Measurements from ENCODE around the gene ZNF578. TPM values are rescaled to one million over a fixed set of nuclear protein-coding genes. Genes with fewer than 3 reads are reported as not detected.
"Not testable (repeated sequence)": the region's sequence is repeated elsewhere in the genome, so short reads cannot be mapped to it uniquely, and the experiment has no call there.

ZNF578 gene
- total RNA-seq, 1 experiment from 2014 or later, result not detected

GRCh38 chr19:52557231-52557995, 104.1 kb downstream of the ZNF578 start:
- no peak for DNase-seq (ENCODE audit: extremely low read depth, low read depth)

GRCh38 chr19:52558732-52559445, 105.5 kb downstream of the ZNF578 start:
- not testable (repeated sequence) for DNase-seq (ENCODE audit: extremely low read depth, low read depth)

GRCh38 chr19:52561611-52562010, 108.3 kb downstream of the ZNF578 start:
- DNase-seq (ENCODE audit: extremely low read depth, low read depth), result not testable (repeated sequence)

Other genes starting within 250 kb of the ZNF578 start
- 14.5 and 16.8 TPM in 2 replicates for gene ZNF766, start 184.0 kb upstream of the ZNF578 start, total RNA-seq (2014; rRNA removed; shearing (Covaris generic))
- 8.8 and 10.1 TPM in 2 replicates for gene ZNF480, start 156.4 kb upstream of the ZNF578 start, total RNA-seq (2014; rRNA removed; shearing (Covaris generic))
- gene ZNF610, start 117.3 kb upstream of the ZNF578 start, total RNA-seq (2014; rRNA removed; shearing (Covaris generic)), result 3.2 and 6.0 TPM in 2 replicates
- gene ZNF880, start 83.6 kb upstream of the ZNF578 start, total RNA-seq (2014; rRNA removed; shearing (Covaris generic)), result 0.35 and 1.1 TPM in 2 replicates
- gene ZNF528, start 55.7 kb upstream of the ZNF578 start, total RNA-seq (2014; rRNA removed; shearing (Covaris generic)), result 5.2 and 6.6 TPM in 2 replicates
- gene ZNF534, start 24.4 kb upstream of the ZNF578 start, total RNA-seq (2014; rRNA removed; shearing (Covaris generic)), result not detected in 2 replicates
- 11.6 and 11.7 TPM in 2 replicates for gene ZNF808, start 74.1 kb downstream of the ZNF578 start, total RNA-seq (2014; rRNA removed; shearing (Covaris generic))
- gene ZNF701, start 116.7 kb downstream of the ZNF578 start, total RNA-seq (2014; rRNA removed; shearing (Covaris generic)), result 10.5 and 11.3 TPM in 2 replicates
- 30.9 and 34.6 TPM in 2 replicates for gene ZNF83, start 184.8 kb downstream of the ZNF578 start, total RNA-seq (2014; rRNA removed; shearing (Covaris generic))

Measured in NCI-H460 (cell line).